WTC11 (cell line): ENCODE measurements around the gene PIK3R2. TPM values are rescaled to one million over a fixed set of nuclear protein-coding genes. Genes with fewer than 3 reads are reported as not detected.

ENCODE experiments used
- ARID4B ChIP-seq: sonication (generic); formaldehyde crosslinking; IDR thresholded peaks from 2 replicates; pipeline ENCODE4 v1.8.0; 2023; ENCODE audit warnings: missing genetic modification reagents, mild to moderate bottlenecking, borderline replicate concordance
- ATF3 ChIP-seq: sonication (generic); formaldehyde crosslinking; conservative IDR thresholded peaks from 2 replicates; pipeline ENCODE4 v1.8.1; 2022; ENCODE audit warnings: mild to moderate bottlenecking, missing genetic modification reagents
- CREB1 ChIP-seq: sonication (generic); formaldehyde crosslinking; IDR thresholded peaks from 2 replicates; pipeline ENCODE4 v1.8.0; 2023; ENCODE audit warnings: mild to moderate bottlenecking, missing genetic modification reagents
- EMX1 ChIP-seq: fragments of 250-450 bp; sonication (Bioruptor Pico); IDR thresholded peaks from 2 replicates; pipeline ENCODE4 v1.8.0; 2021; ENCODE audit warnings: mild to moderate bottlenecking
- FOXK1 ChIP-seq: sonication (generic); formaldehyde crosslinking; IDR thresholded peaks from 2 replicates; pipeline ENCODE4 v1.8.0; 2022; ENCODE audit warnings: mild to moderate bottlenecking, moderate library complexity, missing genetic modification reagents
- GABPB1 ChIP-seq: sonication (generic); formaldehyde crosslinking; IDR thresholded peaks from 2 replicates; pipeline ENCODE4 v1.8.1; 2023; ENCODE audit warnings: mild to moderate bottlenecking, missing genetic modification reagents
- GRHL2 ChIP-seq: fragments of 250-450 bp; sonication (Bioruptor Pico); IDR thresholded peaks from 2 replicates; pipeline ENCODE4 v1.8.0; 2022; ENCODE audit warnings: mild to moderate bottlenecking, moderate library complexity; ENCODE audit not compliant: insufficient replicate concordance, severe bottlenecking
- HMGA2 ChIP-seq: fragments of 250-450 bp; sonication (Bioruptor Pico); IDR thresholded peaks from 2 replicates; pipeline ENCODE4 v1.4.0; 2021; ENCODE audit warnings: mild to moderate bottlenecking, moderate library complexity
- IRF1 ChIP-seq: sonication (generic); formaldehyde crosslinking; IDR thresholded peaks from 2 replicates; pipeline ENCODE4 v1.8.0; 2023; ENCODE audit warnings: missing genetic modification reagents
- KAT7 ChIP-seq: sonication (generic); formaldehyde crosslinking; IDR thresholded peaks from 2 replicates; pipeline ENCODE4 v1.8.1; 2023; ENCODE audit warnings: missing genetic modification reagents, mild to moderate bottlenecking, borderline replicate concordance
- MLX ChIP-seq: sonication (generic); formaldehyde crosslinking; IDR thresholded peaks from 2 replicates; pipeline ENCODE4 v1.8.1; 2023; ENCODE audit warnings: mild to moderate bottlenecking, missing genetic modification reagents, moderate library complexity
- NFYB ChIP-seq: sonication (generic); formaldehyde crosslinking; conservative IDR thresholded peaks from 2 replicates; pipeline ENCODE4 v1.8.0; 2022; ENCODE audit warnings: low read depth, missing genetic modification reagents
- NR3C1 ChIP-seq: sonication (generic); formaldehyde crosslinking; conservative IDR thresholded peaks from 2 replicates; pipeline ENCODE4 v1.8.1; 2023; ENCODE audit warnings: low read depth, mild to moderate bottlenecking, missing genetic modification reagents
- RELA ChIP-seq: sonication (generic); formaldehyde crosslinking; IDR thresholded peaks from 2 replicates; pipeline ENCODE4 v1.8.1; 2022; ENCODE audit warnings: missing genetic modification reagents, mild to moderate bottlenecking, borderline replicate concordance
- SMAD4 ChIP-seq: sonication (generic); formaldehyde crosslinking; IDR thresholded peaks from 2 replicates; pipeline ENCODE4 v1.8.0; 2022; ENCODE audit warnings: mild to moderate bottlenecking, missing genetic modification reagents
- TP53 ChIP-seq: sonication (generic); formaldehyde crosslinking; IDR thresholded peaks from 2 replicates; pipeline ENCODE4 v1.8.1; 2023; ENCODE audit warnings: mild to moderate bottlenecking, missing genetic modification reagents
- ZNF232 ChIP-seq: sonication (generic); formaldehyde crosslinking; IDR thresholded peaks from 2 replicates; pipeline ENCODE4 v1.8.0; 2022; ENCODE audit warnings: mild to moderate bottlenecking, missing genetic modification reagents
- ZNF317 ChIP-seq: sonication (generic); formaldehyde crosslinking; IDR thresholded peaks from 2 replicates; pipeline ENCODE4 v1.8.1; 2023; ENCODE audit warnings: low read depth, mild to moderate bottlenecking, moderate library complexity, missing genetic modification reagents, borderline replicate concordance
- ZNF423 ChIP-seq: fragments of 250-450 bp; sonication (Bioruptor Pico); IDR thresholded peaks from 2 replicates; pipeline ENCODE4 v2.1.2; 2022; ENCODE audit warnings: mild to moderate bottlenecking, moderate library complexity
- total RNA-seq: library from RNA; stranded (reverse); gene quantifications from 3 replicates; pipeline ENCODE4 v1.2.3, GENCODE V29; 2021
- TF ChIP-seq, protein P1 (sequence below): sonication (generic); formaldehyde crosslinking; IDR thresholded peaks from 2 replicates; pipeline ENCODE4 v1.8.0; 2022; ENCODE audit warnings: mild to moderate bottlenecking, missing genetic modification reagents
- TF ChIP-seq, protein P2 (sequence below): sonication (generic); formaldehyde crosslinking; IDR thresholded peaks from 2 replicates; pipeline ENCODE4 v1.8.1; 2022; ENCODE audit warnings: low read depth, mild to moderate bottlenecking, moderate library complexity, missing genetic modification reagents, borderline replicate concordance
- TF ChIP-seq, protein P3 (sequence below): fragments of 250-450 bp; sonication (Bioruptor Pico); conservative IDR thresholded peaks from 2 replicates; pipeline ENCODE4 v1.9.0; 2021; ENCODE audit warnings: mild to moderate bottlenecking
- TF ChIP-seq, protein P4 (sequence below): sonication (generic); formaldehyde crosslinking; IDR thresholded peaks from 2 replicates; pipeline ENCODE4 v1.8.1; 2023; ENCODE audit warnings: mild to moderate bottlenecking, missing genetic modification reagents
- TF ChIP-seq, protein P5 (sequence below): fragments of 250-450 bp; sonication (Bioruptor Pico); IDR thresholded peaks from 2 replicates; pipeline ENCODE4 v1.8.0; 2021; ENCODE audit warnings: mild to moderate bottlenecking

PIK3R2 gene
- total RNA-seq, 1 experiment from 2014 or later, result 56.9 TPM

DNA sequence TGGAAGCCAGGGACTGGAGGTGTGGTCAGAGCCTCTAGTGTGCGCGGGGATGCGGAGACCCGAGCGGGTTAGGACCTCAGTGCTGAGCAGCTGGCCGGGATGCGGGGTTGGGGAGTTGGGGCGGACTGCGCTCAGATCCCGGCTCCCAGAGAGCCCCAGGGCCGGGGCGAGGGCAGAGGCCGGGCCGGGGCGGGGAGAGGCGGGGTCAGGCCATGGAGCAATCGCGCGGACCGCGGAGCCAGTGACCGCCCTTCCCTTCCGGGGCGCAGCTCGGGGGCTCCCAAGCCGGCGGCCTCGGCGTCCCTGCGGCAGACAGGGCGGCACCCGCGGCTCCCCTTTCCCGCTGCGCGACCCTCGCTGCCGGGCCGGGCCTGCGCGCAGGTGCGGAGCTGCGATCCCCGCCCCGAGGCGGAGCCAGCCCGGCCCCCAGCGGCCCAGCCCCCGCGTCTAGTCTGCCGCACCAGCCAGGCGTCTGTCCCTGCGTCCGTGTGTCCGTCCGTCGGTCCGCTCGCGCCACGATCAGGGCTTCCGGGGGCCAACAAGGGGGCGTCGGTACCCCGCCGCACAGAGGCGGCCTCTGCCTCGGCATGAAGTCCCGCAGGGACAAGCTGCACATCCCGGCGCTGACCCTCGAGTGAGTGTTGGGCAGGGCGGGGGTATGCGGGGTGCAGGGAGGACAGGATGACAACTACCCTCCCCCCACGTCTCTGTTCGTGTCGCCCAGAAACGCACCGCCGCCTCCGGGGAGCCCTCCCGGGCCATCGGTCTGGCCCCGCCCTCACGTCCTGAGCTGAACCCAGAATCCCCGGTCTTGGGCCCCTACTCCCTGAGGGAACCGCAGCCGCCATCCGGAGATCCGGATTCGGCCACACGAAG is 43.0 kb upstream of the PIK3R2 start (continued):
- TF ChIP-seq, protein P1, sequence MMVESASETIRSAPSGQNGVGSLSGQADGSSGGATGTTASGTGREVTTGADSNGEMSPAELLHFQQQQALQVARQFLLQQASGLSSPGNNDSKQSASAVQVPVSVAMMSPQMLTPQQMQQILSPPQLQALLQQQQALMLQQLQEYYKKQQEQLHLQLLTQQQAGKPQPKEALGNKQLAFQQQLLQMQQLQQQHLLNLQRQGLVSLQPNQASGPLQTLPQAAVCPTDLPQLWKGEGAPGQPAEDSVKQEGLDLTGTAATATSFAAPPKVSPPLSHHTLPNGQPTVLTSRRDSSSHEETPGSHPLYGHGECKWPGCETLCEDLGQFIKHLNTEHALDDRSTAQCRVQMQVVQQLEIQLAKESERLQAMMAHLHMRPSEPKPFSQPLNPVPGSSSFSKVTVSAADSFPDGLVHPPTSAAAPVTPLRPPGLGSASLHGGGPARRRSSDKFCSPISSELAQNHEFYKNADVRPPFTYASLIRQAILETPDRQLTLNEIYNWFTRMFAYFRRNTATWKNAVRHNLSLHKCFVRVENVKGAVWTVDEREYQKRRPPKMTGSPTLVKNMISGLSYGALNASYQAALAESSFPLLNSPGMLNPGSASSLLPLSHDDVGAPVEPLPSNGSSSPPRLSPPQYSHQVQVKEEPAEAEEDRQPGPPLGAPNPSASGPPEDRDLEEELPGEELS (CRISPR knock-in tag), result peak; percentile 76; the same call in 1 of the 2 replicates
- TF ChIP-seq FOXK1, result no peak
- no peak for TF ChIP-seq ATF3
- TF ChIP-seq NR3C1 (CRISPR knock-in tag), result no peak
- TF ChIP-seq TP53, result no peak
- no peak for TF ChIP-seq SMAD4 (CRISPR knock-in tag)
- TF ChIP-seq, protein P2, sequence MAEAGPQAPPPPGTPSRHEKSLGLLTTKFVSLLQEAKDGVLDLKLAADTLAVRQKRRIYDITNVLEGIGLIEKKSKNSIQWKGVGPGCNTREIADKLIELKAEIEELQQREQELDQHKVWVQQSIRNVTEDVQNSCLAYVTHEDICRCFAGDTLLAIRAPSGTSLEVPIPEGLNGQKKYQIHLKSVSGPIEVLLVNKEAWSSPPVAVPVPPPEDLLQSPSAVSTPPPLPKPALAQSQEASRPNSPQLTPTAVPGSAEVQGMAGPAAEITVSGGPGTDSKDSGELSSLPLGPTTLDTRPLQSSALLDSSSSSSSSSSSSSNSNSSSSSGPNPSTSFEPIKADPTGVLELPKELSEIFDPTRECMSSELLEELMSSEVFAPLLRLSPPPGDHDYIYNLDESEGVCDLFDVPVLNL, result peak; percentile 25; the same call in 1 of the 2 replicates
- TF ChIP-seq IRF1, result no peak
- no peak for TF ChIP-seq ZNF317
- TF ChIP-seq, protein P3, sequence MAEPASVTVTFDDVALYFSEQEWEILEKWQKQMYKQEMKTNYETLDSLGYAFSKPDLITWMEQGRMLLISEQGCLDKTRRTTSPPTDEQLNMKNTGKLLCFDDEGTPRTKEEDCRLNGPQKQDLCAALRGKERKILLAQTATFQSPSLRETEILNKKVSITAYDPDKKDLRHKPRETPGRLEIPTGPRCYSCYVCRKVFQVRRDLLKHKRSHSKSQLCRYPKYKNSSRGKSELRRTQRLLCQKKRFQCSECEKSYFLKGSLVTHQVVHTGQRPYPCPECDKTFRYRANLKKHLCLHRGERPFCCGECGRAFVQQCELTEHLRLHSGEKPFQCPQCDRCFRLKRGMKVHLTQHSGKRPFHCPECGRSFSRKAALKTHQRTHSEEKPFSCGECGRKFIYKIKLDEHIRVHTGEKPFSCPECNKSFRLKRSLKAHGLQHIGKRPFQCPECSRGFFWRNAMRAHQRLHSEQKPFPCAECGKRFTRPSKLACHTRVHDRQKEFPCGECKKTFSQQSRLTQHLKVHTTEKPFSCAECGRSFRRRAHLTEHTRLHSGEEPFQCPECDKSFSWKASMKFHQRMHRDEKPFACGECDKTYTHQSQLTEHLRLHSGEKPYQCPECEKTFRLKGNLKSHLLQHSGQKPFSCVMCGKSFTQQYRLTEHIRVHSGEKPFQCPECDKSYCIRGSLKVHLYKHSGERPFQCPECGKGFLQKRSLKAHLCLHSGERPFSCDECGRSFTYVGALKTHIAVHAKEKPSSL (CRISPR knock-in tag), result no peak
- no peak for TF ChIP-seq CREB1
- no peak for TF ChIP-seq RELA (CRISPR knock-in tag)
- TF ChIP-seq MLX (CRISPR knock-in tag), result no peak
- TF ChIP-seq, protein P4, sequence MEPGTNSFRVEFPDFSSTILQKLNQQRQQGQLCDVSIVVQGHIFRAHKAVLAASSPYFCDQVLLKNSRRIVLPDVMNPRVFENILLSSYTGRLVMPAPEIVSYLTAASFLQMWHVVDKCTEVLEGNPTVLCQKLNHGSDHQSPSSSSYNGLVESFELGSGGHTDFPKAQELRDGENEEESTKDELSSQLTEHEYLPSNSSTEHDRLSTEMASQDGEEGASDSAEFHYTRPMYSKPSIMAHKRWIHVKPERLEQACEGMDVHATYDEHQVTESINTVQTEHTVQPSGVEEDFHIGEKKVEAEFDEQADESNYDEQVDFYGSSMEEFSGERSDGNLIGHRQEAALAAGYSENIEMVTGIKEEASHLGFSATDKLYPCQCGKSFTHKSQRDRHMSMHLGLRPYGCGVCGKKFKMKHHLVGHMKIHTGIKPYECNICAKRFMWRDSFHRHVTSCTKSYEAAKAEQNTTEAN (CRISPR knock-in tag), result 0 out of 2 replicates have a peak, but pooled peaks have one; percentile 38
- TF ChIP-seq HMGA2 (CRISPR knock-in tag), result no peak
- TF ChIP-seq KAT7 (CRISPR knock-in tag), result no peak
- TF ChIP-seq NFYB (CRISPR knock-in tag), result no peak
- TF ChIP-seq GRHL2, result no peak
- TF ChIP-seq, protein P5, sequence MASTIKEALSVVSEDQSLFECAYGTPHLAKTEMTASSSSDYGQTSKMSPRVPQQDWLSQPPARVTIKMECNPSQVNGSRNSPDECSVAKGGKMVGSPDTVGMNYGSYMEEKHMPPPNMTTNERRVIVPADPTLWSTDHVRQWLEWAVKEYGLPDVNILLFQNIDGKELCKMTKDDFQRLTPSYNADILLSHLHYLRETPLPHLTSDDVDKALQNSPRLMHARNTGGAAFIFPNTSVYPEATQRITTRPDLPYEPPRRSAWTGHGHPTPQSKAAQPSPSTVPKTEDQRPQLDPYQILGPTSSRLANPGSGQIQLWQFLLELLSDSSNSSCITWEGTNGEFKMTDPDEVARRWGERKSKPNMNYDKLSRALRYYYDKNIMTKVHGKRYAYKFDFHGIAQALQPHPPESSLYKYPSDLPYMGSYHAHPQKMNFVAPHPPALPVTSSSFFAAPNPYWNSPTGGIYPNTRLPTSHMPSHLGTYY (CRISPR knock-in tag), result no peak
- TF ChIP-seq ARID4B (CRISPR knock-in tag), result no peak
- TF ChIP-seq ZNF232 (CRISPR knock-in tag), result peak; percentile 69; the same call in 1 of the 2 replicates
- no peak for TF ChIP-seq EMX1
- no peak for TF ChIP-seq ZNF423 (CRISPR knock-in tag)
- TF ChIP-seq GABPB1 (CRISPR knock-in tag), result no peak; the same call in 1 of the 2 replicates
